ENCODE results near the gene ZHX3.

Gene ZHX3

DNA sequence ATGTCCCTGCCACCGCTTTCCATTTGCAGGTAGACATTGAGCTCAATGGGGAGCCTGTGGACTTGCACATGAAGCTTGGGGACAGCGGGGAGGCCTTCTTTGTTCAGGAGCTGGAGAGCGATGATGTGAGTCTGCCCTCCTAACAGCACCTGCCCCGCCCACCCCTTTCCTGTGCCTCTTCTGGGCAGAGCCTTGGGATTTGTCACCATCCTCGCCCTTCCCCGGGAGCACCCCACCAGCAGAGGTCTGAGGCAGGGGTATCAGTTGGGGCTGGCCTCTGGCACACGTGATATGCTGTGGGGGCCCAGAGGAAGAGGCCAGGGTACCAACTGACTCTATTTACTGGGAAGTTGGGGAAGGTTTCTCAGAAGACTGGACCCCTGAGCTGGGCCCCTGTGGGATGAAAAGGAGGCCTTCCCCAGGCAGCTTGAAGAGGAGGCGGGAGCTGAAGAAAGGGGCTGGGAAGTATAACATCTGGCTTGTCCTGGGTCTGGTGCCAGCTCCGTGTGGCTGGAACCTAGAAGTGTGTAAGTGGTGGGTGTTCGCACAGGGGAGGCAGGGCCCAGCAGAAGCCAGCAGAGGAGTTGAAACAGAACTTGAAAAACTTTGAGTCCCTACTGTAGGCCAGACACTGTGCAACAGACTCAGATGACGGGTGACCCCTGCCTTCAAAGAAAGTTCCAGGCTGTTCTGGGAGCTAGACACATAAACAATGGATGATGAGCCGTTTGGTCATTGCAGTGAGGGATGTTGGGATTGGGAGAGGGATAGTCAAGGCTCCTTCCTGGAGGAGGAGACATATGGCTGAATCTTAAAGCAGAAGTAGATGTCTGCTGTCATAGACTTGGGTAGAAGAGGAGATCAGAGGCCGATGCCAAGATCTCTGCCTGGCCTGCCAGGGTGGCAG lies 30.2 kb upstream of the ZHX3 start:
- DNase-seq, result no peak
- TF ChIP-seq GATA1 (IDR thresholded peaks at IDR 0.05; ENCODE audit: low read depth, low read length) (no peak), POLR2A (IDR thresholded peaks at IDR 0.05; ENCODE audit: low read length) (no peak)

DNA sequence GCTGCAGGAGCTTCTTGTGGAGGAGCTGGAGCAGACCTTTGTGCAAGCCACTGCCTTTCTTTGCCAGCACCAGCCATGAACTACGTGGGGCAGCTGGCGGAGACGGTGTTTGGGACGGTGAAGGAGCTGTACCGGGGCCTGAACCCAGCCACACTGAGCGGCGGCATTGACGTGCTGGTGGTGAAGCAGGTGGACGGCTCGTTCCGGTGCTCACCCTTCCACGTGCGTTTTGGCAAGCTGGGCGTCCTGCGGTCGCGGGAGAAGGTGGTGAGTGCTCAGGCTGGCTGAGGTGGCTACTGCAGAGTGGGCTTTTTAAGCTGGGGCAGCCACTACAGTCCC lies 28.2 kb upstream of the ZHX3 start:
- TF ChIP-seq GATA1 (IDR thresholded peaks at IDR 0.05; ENCODE audit: low read depth, low read length) (no peak), POLR2A (IDR thresholded peaks at IDR 0.05; ENCODE audit: low read length) (no peak)
- DNase-seq, result no peak

DNA sequence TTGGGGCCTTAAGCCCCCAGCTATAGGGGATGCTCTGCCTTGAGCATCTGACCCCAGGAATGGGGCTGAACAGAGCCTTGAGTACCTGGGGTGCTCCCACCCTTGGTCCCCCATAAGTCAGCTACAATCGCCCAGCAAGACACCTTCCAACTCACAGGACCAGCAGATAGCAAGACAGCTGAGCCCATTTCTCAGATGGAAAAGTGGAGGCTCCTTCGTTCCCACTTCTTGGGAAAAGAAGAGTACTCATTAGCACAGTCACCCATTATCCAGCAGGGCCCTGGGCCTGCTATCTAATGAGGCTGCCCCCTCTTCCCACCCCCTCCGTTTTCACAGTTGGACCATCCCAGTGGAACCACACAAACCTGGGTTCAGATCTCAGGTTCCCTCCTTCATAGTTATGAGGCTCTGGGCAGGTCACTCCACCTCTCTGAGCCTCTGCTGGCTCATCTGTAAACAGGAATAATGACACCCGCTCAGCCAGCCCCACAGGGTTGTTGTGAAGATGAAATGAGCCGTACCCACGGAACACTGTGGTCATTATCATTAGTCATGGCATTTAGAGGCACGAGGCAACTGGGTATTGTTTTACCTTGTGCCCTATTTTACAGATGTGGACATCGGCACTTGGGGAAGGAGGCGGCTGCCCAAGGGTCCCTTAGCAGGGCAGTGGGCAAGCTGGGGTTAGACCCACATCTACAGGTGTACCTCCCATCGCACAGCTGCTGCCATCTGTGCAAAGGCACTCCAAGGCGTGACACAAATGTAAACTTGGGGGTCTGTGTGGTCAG lies 27.6 kb upstream of the ZHX3 start:
- DNase-seq, result no peak
- no peak for TF ChIP-seq GATA1 (IDR thresholded peaks at IDR 0.05; ENCODE audit: low read depth, low read length)
- no peak for TF ChIP-seq POLR2A (IDR thresholded peaks at IDR 0.05; ENCODE audit: low read length)

DNA sequence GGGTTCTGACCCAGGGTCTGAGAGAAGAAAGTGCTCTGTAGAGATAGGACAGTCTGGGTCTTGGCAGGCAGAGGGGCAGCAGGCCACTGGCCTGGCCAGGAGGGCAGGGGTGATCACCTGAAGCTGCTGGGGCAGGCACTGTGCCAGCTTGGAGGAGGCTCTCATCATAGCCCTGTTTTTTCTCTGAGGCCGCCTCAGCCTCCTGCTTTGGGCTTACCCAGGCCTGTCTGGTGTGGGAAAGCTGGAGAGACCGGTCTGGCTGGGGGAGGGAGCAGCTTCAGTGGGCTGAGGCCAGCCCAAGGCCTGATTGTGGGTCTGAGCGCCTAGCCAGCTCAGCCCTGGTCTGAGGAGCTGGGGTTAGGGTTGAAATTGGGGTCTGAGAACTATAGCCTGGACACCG lies 26.9 kb upstream of the ZHX3 start:
- TF ChIP-seq POLR2A (IDR thresholded peaks at IDR 0.05; ENCODE audit: low read length) (no peak), GATA1 (IDR thresholded peaks at IDR 0.05; ENCODE audit: low read depth, low read length) (no peak)
- no peak for DNase-seq

- no peak for TF ChIP-seq GATA1 (IDR thresholded peaks at IDR 0.05; ENCODE audit: low read depth, low read length)
- TF ChIP-seq POLR2A (IDR thresholded peaks at IDR 0.05; ENCODE audit: low read length), result no peak
- DNase-seq, result no peak
Observed at GRCh38 chr20:41342474-41343464, 25.2 kb upstream of the ZHX3 start.

DNA sequence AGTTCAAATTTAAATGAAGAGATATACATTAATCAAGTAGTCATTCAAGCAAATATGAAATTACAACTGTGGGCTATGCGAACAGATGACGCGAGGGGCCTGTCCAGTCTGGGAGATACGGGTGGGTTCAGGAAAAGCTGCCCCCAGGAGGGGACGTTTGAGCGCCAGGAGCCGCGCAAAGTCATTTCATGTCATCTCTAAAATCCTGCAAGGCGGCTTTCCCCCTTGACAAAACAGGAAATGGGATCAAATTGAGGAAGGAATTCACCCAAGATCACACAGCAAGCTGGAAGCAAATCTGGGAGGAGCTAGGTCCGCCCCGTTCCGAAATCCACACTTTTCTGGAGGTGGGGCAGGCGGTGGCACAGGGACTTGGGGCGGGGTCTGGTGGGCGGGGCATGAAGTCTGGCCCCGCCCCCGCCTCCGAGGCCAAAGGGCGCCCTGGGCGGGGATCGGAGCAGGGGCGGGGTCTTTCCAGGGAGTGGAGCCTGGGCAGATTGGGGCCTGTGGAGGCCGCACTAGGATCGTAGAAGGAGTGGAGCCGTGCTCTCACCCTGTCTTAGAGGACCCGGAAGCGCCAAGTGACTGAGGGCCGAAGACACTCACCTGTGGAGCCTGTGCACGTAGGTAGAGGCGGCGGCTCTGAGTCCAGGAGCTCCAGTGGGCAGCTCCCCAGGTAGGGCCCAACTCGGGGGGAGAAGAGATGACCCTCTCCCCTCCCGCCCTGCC lies 23.0 kb upstream of the ZHX3 start, which contains the start of gene LPIN3:
Gene LPIN3, plus strand, starts transcription at position 495 of the 729 bp plus-strand sequence. CDS start 4,983 bp downstream, outside the sequence.
- no peak for TF ChIP-seq POLR2A (IDR thresholded peaks at IDR 0.05; ENCODE audit: low read length)
- no peak for TF ChIP-seq GATA1 (IDR thresholded peaks at IDR 0.05; ENCODE audit: low read depth, low read length)
- peak; percentile 89 to 93 for DNase-seq

DNA sequence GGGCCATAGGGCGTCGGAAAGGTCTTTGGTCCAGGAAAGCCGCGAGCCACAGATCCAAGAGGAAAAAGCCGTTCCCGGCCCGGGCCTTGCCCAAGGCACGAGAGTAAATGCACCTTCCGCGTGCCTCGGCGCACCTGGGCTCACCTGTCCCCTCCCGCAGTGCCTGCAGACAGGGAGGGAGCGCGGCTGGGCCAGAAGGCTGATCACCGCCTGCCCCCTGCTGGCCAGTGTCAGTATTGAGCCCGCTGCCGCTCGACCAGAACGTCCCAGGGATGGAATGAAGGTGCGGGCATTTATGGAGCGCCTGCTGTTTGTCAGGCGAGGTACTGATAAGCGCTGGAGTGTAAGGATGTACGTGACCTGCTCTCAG lies 22.4 kb upstream of the ZHX3 start:
- peak; percentile 86 to 91 for DNase-seq
- no peak for TF ChIP-seq GATA1 (IDR thresholded peaks at IDR 0.05; ENCODE audit: low read depth, low read length)
- no peak for TF ChIP-seq POLR2A (IDR thresholded peaks at IDR 0.05; ENCODE audit: low read length)

DNA sequence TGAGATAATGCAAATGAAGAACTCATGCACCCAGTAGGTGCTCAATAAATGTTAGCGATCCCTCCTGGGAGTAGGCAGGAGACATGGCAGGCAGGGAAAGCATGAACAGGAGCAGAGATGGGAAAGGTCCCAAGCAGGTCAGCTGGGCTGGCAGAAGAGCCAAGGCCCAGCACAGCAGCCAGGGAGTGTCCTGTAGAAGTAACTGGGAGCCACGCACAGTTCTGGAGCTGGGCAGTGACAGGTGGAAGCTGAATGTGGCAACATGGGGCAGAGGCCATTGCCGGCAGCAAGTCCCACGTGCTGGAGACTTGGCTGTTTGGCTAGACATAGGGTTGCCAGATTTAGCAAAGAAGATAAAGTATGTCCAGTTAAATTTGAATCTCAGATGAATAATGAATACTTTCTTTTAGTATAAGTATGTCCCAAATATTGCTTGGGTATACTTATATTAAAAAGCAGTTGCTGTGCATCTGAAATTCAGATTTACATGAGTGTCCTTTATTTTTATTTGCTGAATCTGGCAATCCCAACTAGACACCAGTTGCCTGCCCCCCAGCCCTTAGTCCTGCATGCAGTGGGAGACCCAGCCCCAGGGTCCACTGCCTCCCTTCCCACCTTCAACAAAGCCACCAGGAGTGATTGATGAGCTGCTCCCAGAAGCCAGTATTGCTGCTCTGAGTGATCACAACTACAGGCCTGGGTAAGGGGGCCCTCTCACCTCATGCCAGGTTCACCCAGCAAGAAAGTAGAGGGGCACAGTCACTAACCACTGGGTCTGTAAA lies 19.4 kb upstream of the ZHX3 start:
- TF ChIP-seq POLR2A (IDR thresholded peaks at IDR 0.05; ENCODE audit: low read length), result no peak
- TF ChIP-seq GATA1 (IDR thresholded peaks at IDR 0.05; ENCODE audit: low read depth, low read length), result no peak
- no peak for DNase-seq

DNA sequence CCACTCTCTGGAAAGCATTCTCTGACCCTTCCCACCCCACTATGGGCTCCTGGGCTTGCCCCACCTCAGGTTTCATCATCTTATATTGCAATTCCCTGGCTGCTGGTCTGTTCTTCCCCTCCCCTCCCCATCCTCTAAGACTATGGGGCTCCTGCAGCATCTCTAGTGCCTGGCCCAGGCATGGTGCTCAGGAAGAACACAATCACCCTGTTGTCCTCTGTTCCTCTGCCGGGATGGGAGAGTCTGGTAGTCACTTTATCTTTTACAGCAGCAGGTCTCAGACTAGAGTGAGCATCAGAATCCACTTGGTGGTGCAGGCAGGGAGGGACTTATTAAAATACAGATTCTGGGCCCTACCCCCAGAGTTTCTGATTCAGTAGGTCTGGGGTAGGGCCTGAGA lies 18.1 kb upstream of the ZHX3 start:
- TF ChIP-seq GATA1 (IDR thresholded peaks at IDR 0.05; ENCODE audit: low read depth, low read length), result no peak
- TF ChIP-seq POLR2A (IDR thresholded peaks at IDR 0.05; ENCODE audit: low read length), result no peak
- DNase-seq, result peak in 1 of 2 experiments; percentile 30

- TF ChIP-seq POLR2A (IDR thresholded peaks at IDR 0.05; ENCODE audit: low read length) (no peak), GATA1 (IDR thresholded peaks at IDR 0.05; ENCODE audit: low read depth, low read length) (no peak)
- DNase-seq, result no peak
Observed at GRCh38 chr20:41334443-41335421, 17.2 kb upstream of the ZHX3 start.

- no peak for DNase-seq
Observed at GRCh38 chr20:41334036-41334435, 16.5 kb upstream of the ZHX3 start.

More at GRCh38 chr20:41334036-41334435, 16.5 kb upstream of the ZHX3 start:
- no peak for TF ChIP-seq POLR2A (IDR thresholded peaks at IDR 0.05; ENCODE audit: low read length)
- no peak for TF ChIP-seq GATA1 (IDR thresholded peaks at IDR 0.05; ENCODE audit: low read depth, low read length)

Data from erythroblast (primary cell).